Pancreas (tissue), 10 donors: ENCODE results near the gene SCAF1. TPM values are rescaled to one million over a fixed set of nuclear protein-coding genes. Genes with fewer than 3 reads are reported as not detected.

ENCODE experiments used
- ATAC-seq, 4 donors: fragments of 200-7000 bp; cut with Tn5 transposase; one replicate each; pipeline versions ENCODE4 v1.8.0 to v1.9.1; 2020; ENCODE audit warnings: mild to moderate bottlenecking in 4 of 4, moderate library complexity in 4 of 4
- DNase-seq, 6 donors: peaks; one replicate each; pipeline ENCODE4 v3.0.0-alpha.2; 2020
- FAIRE-seq: peaks from 2 replicates; lab custom pipeline; 2012; peaks lifted over from hg19 to GRCh38; lab: Jason Lieb, UNC
- H3K27ac ChIP-seq, 4 donors: fragments of 200-600 bp; sonication (generic); 1 replicate in 3 of 4; 2 replicates in 1 of 4; pipeline versions ENCODE4 v1.5.0 to v1.8.0; 2020
- H3K27me3 ChIP-seq, 4 donors: fragments of 200-600 bp; one replicate each; pipeline ENCODE4 v1.8.0; 2021
- H3K36me3 ChIP-seq, 3 donors: fragments of 200-600 bp; sonication (generic) in 1 of 3; one replicate each; pipeline versions ENCODE4 v1.5.0 to v1.8.0; 2020 to 2021
- H3K4me1 ChIP-seq, 3 donors: fragments of 200-600 bp; one replicate each; pipeline ENCODE4 v1.8.0; 2021
- H3K4me3 ChIP-seq, 4 donors: fragments of 200-600 bp; sonication (generic) in 2 of 4; one replicate each; pipeline versions ENCODE4 v1.5.0 to v1.8.0; 2020 to 2021
- H3K9me3 ChIP-seq, 4 donors: fragments of 200-600 bp; one replicate each; pipeline ENCODE4 v1.8.0; 2021
- WGBS, 2 donors: extraction: QIAGEN DNeasy Blood & Tissue Kit; methylation state at CpG; one replicate each; pipeline ENCODE4 v1.1.7; 2013; 5-methylcytosine and 5-hydroxymethylcytosine counted together
- intact Hi-C, 3 donors: fragments of 100-400 bp; cut with DNase I; formaldehyde crosslinking; loops; one replicate each; pipeline versions ENCODE4 v1.11.1 to v1.14.2; 2022
- polyA plus RNA-seq, 2 donors: library from polyadenylated mRNA; stranded (reverse); fragments of 200-250 nt; gene quantifications; one replicate each; pipeline ENCODE4 v1.2.3, GENCODE V29; 2013
- total RNA-seq, 6 donors: library from RNA; stranded (reverse); fragmentation: NEBNext Ultra II Directional in 4 of 6; extraction: Animal tissue kit (Norgen Biotek cat#: 25700) in 4 of 6; gene quantifications; one replicate each; pipeline versions ENCODE4 v1.2.1 to v1.2.4, GENCODE V29; 2021 to 2023
- TF ChIP-seq, protein P1 (sequence below), 4 donors: fragments of 200-600 bp; sonication (generic) in 3 of 4; IDR thresholded peaks; one replicate each; pipeline versions ENCODE4 v1.5.0 to v1.8.0; 2021; ENCODE audit warnings: antibody characterized with exemption in 4 of 4
- donor health status: healthy with polysubstance abuse.
- donor health status: DM: no; HTN: no; CAD: no; lungs with moderate emphysema.
- donor health status: DM: no; HTN: no; CAD: no.
- donor health status: control.
- donor health status: control.
- donor health status: Bipolar disorder and iron deficiency.
- donor health status: DM: yes; HTN: yes; CAD: no.
- donor health status: DM: no; HTN: no; CAD: no.
- donor health status: DM: no; HTN: no; CAD: no.
- donor health status: DM: yes; HTN: yes; CAD: no.

The SCAF1 gene
- total and polyA plus RNA-seq, 8 donors, result 17.3 to 34.8 (median 28.3) TPM

DNA sequence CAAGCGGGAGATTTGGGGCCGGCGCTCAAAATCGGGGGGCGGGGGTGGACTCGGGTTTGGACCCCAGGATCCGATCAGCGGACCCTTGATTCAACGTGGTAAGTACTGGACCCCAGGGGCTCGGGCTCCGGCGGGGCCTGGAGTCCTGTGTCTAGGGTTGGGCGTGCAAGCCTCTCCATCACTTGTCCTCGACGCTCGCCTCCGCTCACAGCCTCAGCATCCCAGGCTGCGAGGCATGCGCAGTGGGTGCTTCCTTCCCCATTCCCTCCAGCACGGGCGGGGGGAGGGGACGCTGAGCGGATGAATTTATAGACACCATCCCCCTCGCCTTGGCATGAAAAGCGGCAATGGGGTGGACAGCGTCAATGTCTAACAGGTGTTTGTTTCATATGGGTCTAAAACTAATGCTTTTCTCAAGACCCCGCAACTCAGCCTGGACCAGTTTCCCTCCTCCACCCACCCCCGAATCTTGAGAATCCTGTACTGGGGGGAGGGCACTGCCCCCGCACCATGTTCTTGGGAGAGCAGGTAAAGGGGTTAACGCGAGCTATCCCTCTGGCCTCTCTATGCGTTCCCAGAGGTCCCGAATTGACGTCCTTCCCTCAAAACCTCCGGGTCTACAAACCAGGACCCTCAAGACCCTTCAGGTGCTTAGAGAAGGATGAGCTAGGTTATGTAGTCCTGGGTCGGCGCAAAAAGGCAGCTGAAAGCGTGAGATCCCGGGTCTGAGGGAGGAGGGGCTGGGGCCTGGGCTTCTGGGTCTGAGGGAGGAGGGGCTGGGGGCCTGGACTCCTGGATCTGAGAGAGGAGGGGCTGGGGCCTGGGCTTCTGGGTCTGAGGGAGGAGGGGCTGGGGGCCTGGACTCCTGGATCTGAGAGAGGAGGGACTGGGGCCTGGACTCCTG lies 49.5 kb downstream of the SCAF1 start:
- 25 to 30% methylated on average over 39 of the region's 39 CpGs for WGBS, 2 donors
- Histone ChIP-seq H3K27me3 (no peaks in the 10 kb centered on the region), H3K9me3 (no peaks in the 10 kb centered on the region), H3K4me3 (peak overlapping the region; percentile 23 to 58 (median 41)), H3K27ac (no peak overlapping the region), H3K36me3 (no peaks in the 10 kb centered on the region), H3K4me1 (peaks cover 0 to 13% (median 3%) of the 10 kb centered on the region in 3 donors)
- peak in 3 of 4 donors; percentile 17 to 51 (median 26) for ATAC-seq
- peak in 3 of 6 donors; percentile 45 to 78 (median 56) for DNase-seq
- no peak for FAIRE-seq
- intact Hi-C loops, result no loop called here
- TF ChIP-seq, protein P1, sequence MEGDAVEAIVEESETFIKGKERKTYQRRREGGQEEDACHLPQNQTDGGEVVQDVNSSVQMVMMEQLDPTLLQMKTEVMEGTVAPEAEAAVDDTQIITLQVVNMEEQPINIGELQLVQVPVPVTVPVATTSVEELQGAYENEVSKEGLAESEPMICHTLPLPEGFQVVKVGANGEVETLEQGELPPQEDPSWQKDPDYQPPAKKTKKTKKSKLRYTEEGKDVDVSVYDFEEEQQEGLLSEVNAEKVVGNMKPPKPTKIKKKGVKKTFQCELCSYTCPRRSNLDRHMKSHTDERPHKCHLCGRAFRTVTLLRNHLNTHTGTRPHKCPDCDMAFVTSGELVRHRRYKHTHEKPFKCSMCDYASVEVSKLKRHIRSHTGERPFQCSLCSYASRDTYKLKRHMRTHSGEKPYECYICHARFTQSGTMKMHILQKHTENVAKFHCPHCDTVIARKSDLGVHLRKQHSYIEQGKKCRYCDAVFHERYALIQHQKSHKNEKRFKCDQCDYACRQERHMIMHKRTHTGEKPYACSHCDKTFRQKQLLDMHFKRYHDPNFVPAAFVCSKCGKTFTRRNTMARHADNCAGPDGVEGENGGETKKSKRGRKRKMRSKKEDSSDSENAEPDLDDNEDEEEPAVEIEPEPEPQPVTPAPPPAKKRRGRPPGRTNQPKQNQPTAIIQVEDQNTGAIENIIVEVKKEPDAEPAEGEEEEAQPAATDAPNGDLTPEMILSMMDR (IDR thresholded peaks at IDR 0.05), result no peak

DNA sequence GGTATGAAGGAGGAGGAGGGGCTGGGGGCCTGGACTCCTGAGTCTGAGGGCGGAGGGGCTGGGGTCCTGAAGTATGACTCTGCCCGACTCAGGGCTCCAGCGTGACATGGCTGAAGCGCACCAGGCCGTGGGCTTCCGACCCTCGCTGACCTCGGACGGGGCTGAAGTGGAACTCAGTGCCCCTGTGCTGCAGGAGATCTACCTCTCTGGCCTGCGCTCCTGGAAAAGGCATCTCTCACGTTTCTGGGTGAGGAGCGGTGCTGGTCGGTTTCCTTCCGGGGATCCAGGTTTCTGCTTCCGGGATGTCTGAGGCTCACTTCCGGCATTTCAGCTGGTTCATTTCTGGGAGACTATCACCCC lies 50.1 kb downstream of the SCAF1 start:
- peaks cover 0 to 13% (median 3%) of the 10 kb centered on the region in 3 donors for H3K4me1 ChIP-seq
- FAIRE-seq (no peak), ATAC-seq (no peak), DNase-seq (peak in 1 of 6 donors; percentile 63)
- H3K36me3 ChIP-seq, result no peaks in the 10 kb centered on the region
- no peaks in the 10 kb centered on the region for H3K9me3 ChIP-seq
- TF ChIP-seq, protein P1 (IDR thresholded peaks at IDR 0.05), result no peak
- no peak overlapping the region for H3K4me3 ChIP-seq
- no peaks in the 10 kb centered on the region for H3K27me3 ChIP-seq
- 75% methylated on average over 16 of the region's 16 CpGs for WGBS, 2 donors
- intact Hi-C loops, result no loop called here
- no peak overlapping the region for H3K27ac ChIP-seq

DNA sequence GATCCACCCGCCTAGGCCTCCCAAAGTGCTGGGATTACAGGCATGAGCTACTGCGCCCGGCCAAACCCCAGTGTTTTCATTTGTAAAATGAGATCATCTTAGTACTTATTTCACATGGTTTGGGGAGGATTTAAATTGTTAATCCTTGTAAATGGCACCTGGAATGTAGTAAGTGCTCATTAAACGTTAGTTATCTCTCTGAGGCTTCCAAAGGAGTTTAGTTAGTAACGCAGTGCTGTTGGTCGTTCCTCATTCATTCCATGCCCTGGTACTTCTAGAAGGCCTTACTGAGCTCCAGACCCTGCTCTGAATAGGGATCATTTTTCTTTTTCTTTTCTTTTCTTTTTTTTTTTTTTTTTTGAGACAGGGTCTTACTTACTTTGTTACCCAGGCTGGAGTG lies 54.1 kb downstream of the SCAF1 start:
- ATAC-seq (no peak), DNase-seq (no peak), FAIRE-seq (no peak)
- Histone ChIP-seq H3K27ac (no peak overlapping the region), H3K9me3 (no peaks in the 10 kb centered on the region), H3K36me3 (no peaks in the 10 kb centered on the region), H3K4me3 (no peak overlapping the region), H3K27me3 (no peaks in the 10 kb centered on the region), H3K4me1 (no peaks in the 10 kb centered on the region)
- TF ChIP-seq, protein P1 (IDR thresholded peaks at IDR 0.05), result no peak
- WGBS, 2 donors, result 79 to 85% methylated on average over 6 of the region's 6 CpGs
- intact Hi-C loops, result no loop called here

DNA sequence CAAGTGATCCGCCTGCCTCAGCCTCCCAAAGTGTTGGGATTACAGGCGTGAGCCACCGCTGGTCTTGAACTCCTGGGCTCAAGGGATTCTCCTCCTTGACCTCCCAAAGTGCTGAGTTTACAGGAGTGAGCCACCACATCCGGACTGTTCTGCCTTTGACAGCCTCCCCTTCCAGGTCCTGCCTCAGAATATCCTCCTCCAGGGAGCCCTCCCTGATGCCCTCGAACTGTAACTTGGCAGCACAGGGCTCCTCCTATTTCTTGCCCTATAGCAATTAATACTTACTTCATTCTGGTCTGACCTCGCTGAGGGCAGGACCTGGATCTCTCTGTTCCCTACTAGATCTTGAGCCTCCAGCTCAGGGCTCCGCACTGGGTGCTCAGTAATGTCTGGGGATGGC lies 54.9 kb downstream of the SCAF1 start:
- no peak for ATAC-seq
- Histone ChIP-seq H3K9me3 (no peaks in the 10 kb centered on the region), H3K27me3 (no peaks in the 10 kb centered on the region), H3K4me1 (no peaks in the 10 kb centered on the region), H3K36me3 (no peaks in the 10 kb centered on the region), H3K27ac (no peak overlapping the region), H3K4me3 (no peak overlapping the region)
- intact Hi-C loops, result no loop called here
- no peak for DNase-seq
- FAIRE-seq, result no peak
- TF ChIP-seq, protein P1 (IDR thresholded peaks at IDR 0.05), result no peak
- WGBS, 2 donors, result 78 to 82% methylated on average over 7 of the region's 7 CpGs

DNA sequence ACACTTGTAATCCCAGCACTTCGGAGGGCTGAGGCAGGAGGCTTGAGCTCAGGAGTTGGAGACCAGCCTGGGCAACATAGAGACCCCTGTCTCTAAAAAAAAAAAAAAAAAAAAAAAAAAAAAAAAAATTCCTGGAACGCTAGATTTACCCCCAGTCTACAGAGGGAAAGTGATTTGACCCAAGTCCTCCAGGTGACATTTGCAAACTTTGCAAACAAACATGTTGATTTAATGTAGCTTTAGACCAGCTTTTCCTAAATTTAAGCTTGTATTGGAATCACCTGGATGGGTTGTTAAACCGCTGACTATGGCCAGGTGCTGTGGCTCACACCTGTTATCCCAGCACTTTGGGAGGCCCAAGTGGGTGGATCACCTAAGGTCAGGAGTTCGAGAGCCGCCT lies 57.4 kb downstream of the SCAF1 start:
- TF ChIP-seq, protein P1 (IDR thresholded peaks at IDR 0.05), result no peak
- no peak for ATAC-seq
- no peak for FAIRE-seq
- H3K4me3 ChIP-seq, result no peak overlapping the region
- no peaks in the 10 kb centered on the region for H3K36me3 ChIP-seq
- no peaks in the 10 kb centered on the region for H3K9me3 ChIP-seq
- H3K4me1 ChIP-seq, result no peaks in the 10 kb centered on the region
- 76 to 91% methylated on average over 5 of the region's 5 CpGs for WGBS, 2 donors
- intact Hi-C loops, result no loop called here
- no peak for DNase-seq
- no peak overlapping the region for H3K27ac ChIP-seq
- H3K27me3 ChIP-seq, result no peaks in the 10 kb centered on the region
